ENCODE results near the gene MS4A13.
"Not testable (repeated sequence)": the region's sequence is repeated elsewhere in the genome, so short reads cannot be mapped to it uniquely, and the experiment has no call there.

MS4A13 gene

GRCh38 chr11:60515144-60515855, at the start of gene MS4A13:
MS4A13 (plus strand) TSS chr11:60515392; CDS start chr11:60518084, 2,692 bp downstream.
- DNase-seq = no peak

GRCh38 chr11:60468829-60469228, 46.4 kb upstream of the MS4A13 start:
- DNase-seq = no peak

GRCh38 chr11:60469723-60470122, 45.5 kb upstream of the MS4A13 start:
- no peak for DNase-seq

GRCh38 chr11:60477035-60477445, 38.2 kb upstream of the MS4A13 start:
- DNase-seq = no peak

- no peak for DNase-seq
These were observed 32.8 kb upstream of the MS4A13 start for GRCh38 chr11:60482361-60482760.

GRCh38 chr11:60485987-60486386, 29.2 kb upstream of the MS4A13 start:
- DNase-seq = no peak

- no peak for DNase-seq
These were observed 22.6 kb upstream of the MS4A13 start, which contains the start of gene MS4A12 for GRCh38 chr11:60492488-60493009. MS4A12 (plus strand) TSS chr11:60492778; CDS start chr11:60497319, 4,541 bp downstream.

GRCh38 chr11:60493454-60493853, 21.7 kb upstream of the MS4A13 start:
- no peak for DNase-seq

GRCh38 chr11:60498399-60498798, 16.8 kb upstream of the MS4A13 start:
- no peak for DNase-seq

- DNase-seq = no peak
These were observed 16.3 kb upstream of the MS4A13 start for GRCh38 chr11:60498853-60499252.

GRCh38 chr11:60500276-60500910, 14.8 kb upstream of the MS4A13 start:
- no peak for DNase-seq

- no peak for DNase-seq
These were observed 12.9 kb upstream of the MS4A13 start for GRCh38 chr11:60502221-60502775.

GRCh38 chr11:60504219-60504905, 10.8 kb upstream of the MS4A13 start:
- no peak for DNase-seq

- DNase-seq = not testable (repeated sequence)
These were observed 5.6 kb upstream of the MS4A13 start for GRCh38 chr11:60509609-60510008.

GRCh38 chr11:60510209-60510608, 5.0 kb upstream of the MS4A13 start:
- not testable (repeated sequence) for DNase-seq

- DNase-seq = no peak
These were observed 3.8 kb upstream of the MS4A13 start for GRCh38 chr11:60511393-60511792.

GRCh38 chr11:60512651-60513225, 2.5 kb upstream of the MS4A13 start:
- no peak for DNase-seq

- no peak for DNase-seq
These were observed 1.4 kb upstream of the MS4A13 start for GRCh38 chr11:60513496-60514460.

- DNase-seq = no peak
These were observed 13.3 kb downstream of the MS4A13 start for GRCh38 chr11:60528465-60528864.

GRCh38 chr11:60528934-60529333, 13.7 kb downstream of the MS4A13 start:
- DNase-seq = no peak

- DNase-seq = no peak
These were observed 15.4 kb downstream of the MS4A13 start for GRCh38 chr11:60530454-60531100.

Measured in fibroblast of skin of right quadriceps (primary cell).